ENCODE results near the gene JHY. TPM values are rescaled to one million over a fixed set of nuclear protein-coding genes. Genes with fewer than 3 reads are reported as not detected.
A peak's percentile ranks its signal among the peaks of the same experiment; 100 is the strongest.

JHY gene
- total RNA-seq, 2 donors from 2014 or later, result 4.1 to 6.7 TPM

DNA sequence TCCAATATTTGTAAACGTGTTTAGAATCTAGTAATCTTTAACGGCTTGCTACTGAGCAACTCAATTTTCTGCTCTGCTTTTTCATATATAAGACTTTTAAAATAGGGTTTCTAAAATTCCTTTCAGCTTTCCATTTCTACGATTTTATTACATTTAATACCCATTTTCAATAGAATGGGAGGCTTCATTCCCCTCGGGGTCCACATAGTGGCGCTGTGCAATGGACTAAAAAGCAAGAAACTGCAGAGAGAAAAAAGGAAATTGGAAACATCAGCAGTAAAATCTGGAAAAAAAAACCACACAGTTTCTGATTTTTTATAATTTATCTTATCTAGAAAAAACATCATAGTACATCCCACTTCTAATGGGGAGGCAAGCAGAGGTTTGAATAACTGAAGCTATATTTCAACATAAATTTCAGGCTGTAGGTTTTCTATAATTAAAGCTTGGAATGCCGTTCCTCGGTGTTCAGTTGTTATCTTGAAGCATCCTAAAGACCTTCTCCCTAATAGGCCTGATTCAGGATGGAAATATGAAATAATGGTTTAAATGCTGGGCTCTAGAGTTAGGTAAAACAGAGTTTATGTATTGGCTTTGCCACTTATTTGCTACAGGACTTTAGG lies 18.7 kb upstream of the JHY start:
- intact Hi-C loops (cut with DNase I), result loop anchor here in 1 of 2 donors (10.0 kb wide), 1 partner anchor 151 kb away; no protein-coding TSS in a partner anchor
- no peak for DNase-seq (ENCODE audit: low spot score)

DNA sequence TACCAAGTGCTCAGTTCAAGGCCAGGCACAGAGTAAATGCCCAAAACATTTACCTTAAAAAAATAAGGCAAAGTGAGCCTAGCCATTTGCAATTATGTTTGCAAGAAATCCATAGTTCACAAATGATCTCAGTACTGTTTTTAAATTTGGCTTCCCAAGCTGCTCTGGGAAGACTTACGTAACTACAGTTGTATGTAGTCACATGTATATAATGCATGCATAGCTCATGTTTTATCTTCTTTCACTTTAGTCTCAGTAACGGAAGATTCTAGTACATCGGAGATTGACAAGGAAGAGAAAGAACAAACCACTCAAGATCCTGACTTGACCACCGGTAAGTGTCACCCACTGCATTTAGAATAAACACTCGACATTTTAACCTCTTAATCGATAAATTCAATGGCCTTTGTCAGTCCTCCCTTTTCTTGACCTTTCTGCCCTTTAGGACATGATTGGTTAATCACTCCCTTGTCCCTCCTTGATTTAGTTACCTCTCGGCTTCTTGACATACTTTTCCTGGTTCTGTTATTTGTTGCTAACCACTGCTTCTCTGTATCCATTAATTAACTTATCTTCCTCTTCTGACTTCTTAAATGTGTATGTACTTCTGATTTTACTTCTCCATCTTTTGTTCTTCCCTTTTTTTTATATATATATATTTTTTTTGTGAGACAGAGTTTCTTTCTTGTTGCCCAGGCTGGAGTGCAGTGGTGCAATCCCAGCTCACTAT lies 18.0 kb upstream of the JHY start:
- intact Hi-C loops (cut with DNase I), result loop anchor here in 1 of 2 donors (10.0 kb wide), 1 partner anchor 150 kb away; no protein-coding TSS in a partner anchor

DNA sequence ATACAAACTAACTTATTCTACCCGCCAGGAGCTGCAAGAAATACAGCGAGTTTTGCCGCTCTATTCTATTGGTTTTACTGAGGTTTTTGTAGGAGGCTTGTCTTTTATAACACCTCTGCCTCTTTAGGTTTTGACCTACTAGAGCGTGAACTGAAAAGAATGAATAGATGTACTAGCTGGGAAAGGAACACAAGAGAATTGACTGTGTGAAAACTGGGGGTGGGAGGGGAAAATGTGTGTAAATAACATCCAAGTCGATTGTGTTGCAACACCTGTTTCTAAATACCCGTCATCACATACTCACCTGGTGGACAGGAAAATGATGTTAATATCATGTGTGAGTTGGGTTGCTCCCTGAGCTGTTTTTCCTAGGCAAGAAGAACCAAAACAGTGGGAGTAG lies 12.9 kb upstream of the JHY start:
- no peak for DNase-seq (ENCODE audit: low spot score)
- intact Hi-C loops (cut with DNase I), result loop anchor here in 1 of 2 donors (10.0 kb wide), 1 partner anchor 145 kb away; no protein-coding TSS in a partner anchor

More for the DNA sequence above, 18.0 kb upstream of the JHY start:
- DNase-seq (ENCODE audit: low spot score), result no peak

DNA sequence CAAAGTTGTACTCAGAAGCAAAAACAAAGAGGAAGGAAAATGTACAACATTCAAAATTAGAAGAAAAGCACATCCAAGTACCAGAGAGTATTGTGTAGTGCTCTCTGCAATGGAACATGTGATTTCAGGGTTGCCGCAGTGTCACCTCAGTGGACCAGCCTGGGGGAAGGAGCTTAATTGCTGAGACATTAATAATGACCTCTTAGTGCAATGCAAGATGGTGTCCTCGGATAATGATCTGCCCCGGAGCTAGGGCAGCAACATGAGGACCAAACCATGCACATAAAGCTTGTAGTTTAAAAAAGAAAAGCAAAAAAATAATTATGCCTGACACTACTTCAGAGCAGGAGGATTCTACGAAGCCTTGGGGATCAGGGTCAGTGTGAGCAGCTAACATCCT lies 11.3 kb upstream of the JHY start:
- no peak for DNase-seq (ENCODE audit: low spot score)
- intact Hi-C loops (cut with DNase I), result no loop called here

DNA sequence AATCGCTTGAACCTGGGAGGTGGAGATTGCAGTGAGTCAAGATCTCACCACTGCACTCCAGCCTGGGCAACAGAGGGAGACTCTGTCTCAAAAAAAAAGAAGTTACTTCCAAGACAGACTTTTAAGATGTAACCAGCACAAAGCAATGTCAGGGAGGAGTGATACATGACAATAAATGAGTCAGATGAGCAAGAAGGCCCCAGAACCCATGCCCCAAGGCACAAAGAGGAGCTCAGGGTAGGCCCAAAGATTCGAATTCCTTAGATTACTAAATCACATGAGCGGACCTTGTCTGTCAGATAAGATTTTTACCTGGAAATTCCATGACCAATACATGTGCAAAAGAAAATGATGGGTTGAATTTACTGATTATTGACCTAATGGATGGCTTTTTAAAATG lies 10.5 kb upstream of the JHY start:
- intact Hi-C loops (cut with DNase I), result no loop called here
- DNase-seq (ENCODE audit: low spot score), result no peak

DNA sequence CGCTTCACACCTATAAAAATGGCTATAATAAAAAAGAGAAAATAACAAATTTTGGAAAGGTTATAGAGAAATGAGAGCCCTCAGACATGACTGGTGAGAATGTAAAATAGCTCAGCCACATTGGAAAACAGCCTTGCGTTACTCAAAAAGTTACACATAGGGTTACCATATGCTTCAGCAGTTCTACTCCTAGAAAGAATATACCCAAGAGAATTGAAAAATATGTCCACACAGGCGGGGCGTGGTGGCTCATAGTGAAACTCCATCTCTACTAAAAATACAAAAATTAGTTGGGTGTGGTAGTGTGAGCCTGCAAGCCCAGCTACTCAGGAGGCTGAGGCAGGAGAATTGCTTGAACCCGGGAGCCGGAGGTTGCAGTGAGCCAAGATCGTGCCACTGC lies 7.6 kb upstream of the JHY start:
- DNase-seq (ENCODE audit: low spot score), result no peak
- intact Hi-C loops (cut with DNase I), result no loop called here

DNA sequence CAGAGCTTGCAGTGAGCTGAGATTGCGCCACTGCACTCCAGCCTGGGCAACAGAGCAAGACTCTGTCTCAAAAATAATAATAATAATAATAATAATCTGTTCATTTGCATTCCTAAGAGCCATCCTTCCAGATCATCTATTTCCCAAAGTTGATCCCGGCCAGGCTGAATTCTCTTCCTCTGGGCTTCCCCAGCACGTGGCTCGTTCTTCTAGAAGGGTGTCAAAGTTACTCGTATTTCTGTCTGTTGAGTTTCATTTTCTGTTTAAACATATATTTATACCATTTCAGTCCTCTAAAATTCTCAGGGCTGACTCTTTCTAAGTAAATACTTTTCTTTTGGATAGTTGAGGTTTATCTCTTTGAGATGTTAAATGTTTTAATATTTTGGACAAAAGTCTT lies 4.8 kb upstream of the JHY start:
- intact Hi-C loops (cut with DNase I), result no loop called here

DNA sequence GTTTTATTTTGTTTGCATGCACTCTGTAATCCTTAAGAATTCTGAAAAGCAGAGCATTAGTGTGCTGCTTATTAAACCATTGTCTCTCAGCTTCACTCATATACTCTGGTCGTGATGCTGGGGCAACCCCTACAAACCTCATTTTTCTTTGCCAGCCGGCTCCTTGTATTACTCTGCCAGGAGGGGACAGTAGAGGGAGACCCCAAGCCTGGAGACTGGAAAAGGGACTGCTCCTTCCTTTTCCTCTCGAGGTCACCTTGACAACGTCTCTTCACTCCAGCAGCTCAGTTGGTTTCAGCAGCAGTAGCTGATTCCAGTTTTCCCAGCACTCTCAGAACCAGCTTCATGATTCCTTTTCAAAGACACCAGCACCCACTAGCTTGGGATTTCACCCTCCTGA lies 2.8 kb upstream of the JHY start:
- intact Hi-C loops (cut with DNase I), result loop anchor here in 1 of 2 donors (10.0 kb wide), 1 partner anchor 145 kb away; no protein-coding TSS in a partner anchor

More for the DNA sequence above, 4.8 kb upstream of the JHY start:
- DNase-seq (ENCODE audit: low spot score), result no peak

DNA sequence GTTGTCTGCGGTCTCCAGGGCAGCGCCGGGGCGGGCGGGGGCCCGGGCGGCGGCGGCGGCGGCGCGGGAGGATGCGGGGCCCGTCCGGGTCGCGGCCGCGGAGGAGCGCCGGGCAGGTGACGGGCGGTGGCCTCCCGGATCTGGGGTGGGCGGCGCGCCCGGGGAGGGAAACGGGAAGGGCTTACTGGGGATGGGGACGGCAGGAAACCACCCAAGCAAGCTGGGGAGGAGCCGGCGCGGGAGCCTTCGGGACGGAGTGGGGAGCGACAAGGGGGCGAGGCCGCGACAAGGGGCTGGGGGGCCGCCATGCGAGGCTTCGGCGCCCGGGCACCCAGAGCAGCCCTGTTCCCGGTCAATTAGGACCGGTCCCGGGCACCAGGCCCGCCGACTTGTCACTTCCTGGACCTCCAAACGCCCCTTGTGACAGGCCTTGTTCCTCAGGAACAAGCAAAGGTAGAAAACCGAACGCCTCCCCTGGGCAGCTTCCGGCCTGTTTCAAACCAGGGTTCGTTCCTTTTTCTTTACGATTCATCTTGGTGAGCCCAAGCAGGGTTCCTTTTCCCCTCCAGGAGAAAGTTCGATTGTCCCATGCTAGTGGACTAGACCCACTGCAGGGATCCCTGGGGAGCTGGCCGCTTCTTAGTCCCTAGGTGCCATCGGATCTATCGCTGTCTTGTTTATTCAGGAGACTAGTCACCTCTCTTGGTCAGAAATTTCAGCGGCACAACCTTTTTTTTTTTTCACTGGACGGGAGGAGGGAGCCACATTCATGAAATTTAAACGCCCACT lies 492 bp downstream of the JHY start:
- DNase-seq (ENCODE audit: low spot score), result peak; percentile 83
- intact Hi-C loops (cut with DNase I), result loop anchor here in 1 of 2 donors (10.0 kb wide), 1 partner anchor 142 kb away; no protein-coding TSS in a partner anchor

More for the DNA sequence above, 2.8 kb upstream of the JHY start:
- DNase-seq (ENCODE audit: low spot score), result no peak

DNA sequence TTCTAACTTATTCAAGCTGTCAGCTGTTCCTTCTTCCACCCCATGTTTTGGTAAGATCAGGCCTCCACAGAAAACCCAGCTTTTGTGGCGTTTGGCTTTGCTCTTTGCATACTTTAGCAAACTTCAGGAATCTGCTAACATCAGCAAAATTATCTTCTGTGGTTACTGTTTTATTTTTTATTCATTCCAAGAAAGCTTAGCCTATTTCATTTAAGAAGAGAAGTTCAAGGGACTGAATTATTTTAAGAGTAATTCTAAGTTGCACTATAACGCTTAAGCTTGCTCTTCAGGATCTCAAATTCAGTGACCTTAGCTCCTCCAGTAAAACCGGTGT lies 1.1 kb downstream of the JHY start:
- intact Hi-C loops (cut with DNase I), result loop anchor here in 1 of 2 donors (10.0 kb wide), 1 partner anchor 141 kb away; no protein-coding TSS in a partner anchor

DNA sequence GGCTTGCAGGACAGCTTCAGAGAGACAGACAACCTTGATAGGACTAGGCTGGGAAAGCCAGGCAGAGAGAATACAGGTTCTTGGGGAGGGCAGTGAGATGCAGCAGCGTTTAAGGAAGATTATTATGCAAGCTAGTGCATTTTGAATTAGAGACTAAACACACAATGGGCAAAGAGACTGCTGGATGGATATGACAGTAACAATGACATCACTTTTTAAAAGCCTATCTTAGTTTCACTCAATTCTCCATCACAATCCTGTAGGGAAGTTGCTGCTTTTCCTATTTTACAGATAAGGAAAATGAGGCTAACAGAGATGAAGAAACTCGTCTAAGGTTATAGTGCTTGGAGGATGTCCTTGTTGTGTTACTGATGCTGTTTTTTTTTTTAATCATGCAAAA lies 5.6 kb downstream of the JHY start:
- intact Hi-C loops (cut with DNase I), result loop anchor here in 1 of 2 donors (10.0 kb wide), 1 partner anchor 137 kb away; no protein-coding TSS in a partner anchor
- no peak for DNase-seq (ENCODE audit: low spot score)

More for the DNA sequence above, 1.1 kb downstream of the JHY start:
- DNase-seq (ENCODE audit: low spot score), result no peak

DNA sequence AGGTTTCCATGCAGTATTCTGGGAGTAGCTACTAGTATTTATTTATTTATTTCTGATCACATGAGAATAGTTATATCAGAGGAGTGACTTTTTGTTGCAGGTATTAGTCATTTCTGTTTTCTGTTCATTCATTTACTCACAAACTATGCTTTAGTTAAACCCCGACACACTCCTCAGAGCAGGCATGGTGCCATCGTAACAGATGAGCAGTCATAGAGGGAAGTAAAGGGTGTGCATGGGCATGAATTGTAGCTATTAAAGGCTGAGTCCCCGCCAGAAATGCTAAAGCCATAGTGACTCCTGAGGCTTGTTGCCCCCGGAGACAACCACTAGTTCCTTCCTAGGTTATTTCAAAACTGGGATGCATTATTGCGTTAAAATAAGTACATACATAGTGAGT lies 10.6 kb downstream of the JHY start:
- intact Hi-C loops (cut with DNase I), result no loop called here

DNA sequence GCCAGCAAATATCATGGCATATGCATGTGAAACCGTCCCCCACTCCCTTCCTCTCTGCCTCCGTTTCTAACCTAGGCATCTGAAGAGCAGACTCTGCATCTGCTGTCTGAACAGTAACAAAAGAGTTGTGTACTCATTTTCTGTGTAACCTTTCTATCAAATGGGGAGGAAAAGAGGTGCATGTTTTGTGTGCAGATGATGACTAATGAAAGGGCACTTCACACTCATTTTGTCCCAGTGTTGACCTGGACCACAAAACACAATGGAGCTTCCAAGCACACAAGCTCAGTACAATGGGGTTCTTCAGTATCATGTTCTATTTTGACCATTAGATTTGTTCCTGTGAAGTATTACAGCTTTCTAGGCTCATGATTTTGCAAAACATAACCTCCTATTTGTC lies 13.0 kb downstream of the JHY start:
- intact Hi-C loops (cut with DNase I), result no loop called here
- DNase-seq (ENCODE audit: low spot score), result no peak

More for the DNA sequence above, 10.6 kb downstream of the JHY start:
- no peak for DNase-seq (ENCODE audit: low spot score)

DNA sequence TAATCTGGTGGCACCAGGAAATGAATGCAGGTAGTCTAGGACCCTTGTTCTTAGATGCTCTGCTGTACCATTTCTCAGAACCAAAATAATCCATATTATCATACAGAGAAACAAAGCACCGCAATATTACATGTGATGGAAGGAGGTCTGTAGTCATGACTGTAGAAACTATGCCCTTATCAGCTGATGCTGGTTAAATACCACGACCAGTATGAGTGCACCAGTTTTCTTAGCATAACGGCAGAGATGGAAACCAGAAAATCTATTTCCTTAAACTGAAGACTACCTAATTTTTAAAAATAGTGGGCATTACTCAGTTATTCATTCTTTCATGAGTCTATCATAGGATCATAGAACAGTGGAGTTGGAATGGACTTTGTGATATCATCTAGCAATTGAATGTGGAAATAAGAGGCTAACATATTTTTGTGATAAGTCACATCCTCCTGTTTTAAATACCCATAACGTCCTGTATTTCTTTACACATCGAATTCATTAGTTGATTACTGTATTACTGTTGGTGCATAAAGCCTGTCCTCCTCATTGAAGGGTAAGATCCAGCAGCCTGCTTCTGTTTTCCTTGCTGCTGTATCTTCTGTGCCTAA lies 15.1 kb downstream of the JHY start:
- no peak for DNase-seq (ENCODE audit: low spot score)
- intact Hi-C loops (cut with DNase I), result no loop called here

DNA sequence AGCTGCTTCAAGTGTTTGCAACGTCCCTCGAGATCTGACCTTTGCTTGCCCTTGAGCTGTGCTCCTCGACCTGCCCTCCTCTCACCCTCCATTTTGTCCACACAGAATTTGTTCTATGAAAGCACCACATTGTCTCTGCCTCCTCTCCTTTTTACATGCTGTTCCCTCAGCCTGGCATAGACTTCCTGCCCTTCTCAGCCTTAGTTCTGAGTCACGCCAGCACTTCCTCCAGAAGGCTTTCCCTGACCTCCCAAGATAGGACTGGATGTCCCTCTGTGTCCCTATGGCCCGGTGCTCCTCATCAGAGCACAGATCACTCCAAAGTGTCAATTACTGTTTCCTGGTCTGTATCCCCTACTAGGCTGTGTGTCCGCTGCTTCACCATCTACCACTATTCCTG lies 16.2 kb downstream of the JHY start:
- DNase-seq (ENCODE audit: low spot score), result no peak

DNA sequence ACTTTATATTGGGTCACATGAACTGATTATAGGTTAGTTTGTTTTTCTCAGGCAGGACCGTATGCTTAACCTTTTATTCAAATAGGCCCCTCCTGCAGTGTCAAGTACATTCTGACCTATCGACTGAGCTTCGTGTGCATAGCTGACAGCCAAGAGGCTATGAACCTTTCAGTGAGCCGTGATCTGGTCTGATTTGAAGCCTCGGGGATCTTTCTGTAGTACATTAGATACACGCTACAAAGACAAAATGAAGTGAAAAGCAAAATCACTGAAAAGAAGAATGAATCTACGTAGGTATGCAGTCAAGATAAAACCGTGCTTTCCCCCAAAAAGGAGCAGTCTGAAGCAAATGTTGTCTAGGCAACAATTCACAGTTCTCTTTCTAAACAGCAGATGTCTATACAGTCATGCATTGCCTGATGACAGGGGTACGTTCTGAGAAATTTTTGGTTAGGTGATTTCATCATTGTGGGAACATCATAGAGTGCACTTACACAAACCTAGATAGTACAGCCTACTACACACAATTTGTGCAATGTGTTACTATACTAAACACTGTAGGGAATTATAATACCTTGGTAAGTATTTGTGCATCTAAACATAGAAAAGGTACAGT lies 18.1 kb downstream of the JHY start:
- intact Hi-C loops (cut with DNase I), result no loop called here
- no peak for DNase-seq (ENCODE audit: low spot score)

More for the DNA sequence above, 16.2 kb downstream of the JHY start:
- intact Hi-C loops (cut with DNase I), result no loop called here

DNA sequence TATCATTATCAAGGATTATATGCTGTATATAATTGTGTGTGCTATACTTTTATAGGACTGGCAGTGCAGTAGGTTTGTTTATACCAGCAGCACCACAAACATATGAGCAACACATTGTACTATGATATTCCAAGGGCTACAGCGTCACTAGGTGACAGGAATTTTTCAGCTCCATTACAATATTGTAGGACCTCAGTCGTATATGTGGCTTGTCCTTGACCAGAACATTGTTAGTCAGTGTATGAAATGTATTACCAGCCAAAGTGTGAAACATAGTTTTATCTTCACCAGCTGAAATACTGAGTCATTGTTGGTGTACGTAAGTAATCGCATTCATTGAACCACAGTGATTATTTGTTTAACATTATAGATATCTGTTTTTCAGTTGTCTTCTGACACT lies 20.4 kb downstream of the JHY start:
- intact Hi-C loops (cut with DNase I), result no loop called here

DNA sequence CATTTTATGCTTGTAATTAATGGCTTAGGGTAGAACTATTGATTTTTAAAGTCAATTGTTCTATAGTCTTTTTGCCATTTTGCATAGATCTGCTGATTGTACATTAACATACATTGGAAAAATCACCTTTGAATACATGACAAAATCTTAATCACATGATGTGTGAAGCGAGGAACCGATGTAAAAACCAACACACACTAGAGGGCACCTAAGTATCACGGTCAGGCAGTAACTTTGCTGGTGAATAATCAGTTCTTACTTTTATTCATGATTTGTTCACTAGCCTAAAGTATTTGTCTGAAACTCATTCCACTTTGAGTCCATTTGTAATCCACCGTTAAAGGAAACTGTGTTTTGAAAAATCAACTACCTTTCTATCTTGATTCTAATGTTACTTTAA lies 28.2 kb downstream of the JHY start:
- intact Hi-C loops (cut with DNase I), result no loop called here
- DNase-seq (ENCODE audit: low spot score), result no peak

More for the DNA sequence above, 20.4 kb downstream of the JHY start:
- no peak for DNase-seq (ENCODE audit: low spot score)

DNA sequence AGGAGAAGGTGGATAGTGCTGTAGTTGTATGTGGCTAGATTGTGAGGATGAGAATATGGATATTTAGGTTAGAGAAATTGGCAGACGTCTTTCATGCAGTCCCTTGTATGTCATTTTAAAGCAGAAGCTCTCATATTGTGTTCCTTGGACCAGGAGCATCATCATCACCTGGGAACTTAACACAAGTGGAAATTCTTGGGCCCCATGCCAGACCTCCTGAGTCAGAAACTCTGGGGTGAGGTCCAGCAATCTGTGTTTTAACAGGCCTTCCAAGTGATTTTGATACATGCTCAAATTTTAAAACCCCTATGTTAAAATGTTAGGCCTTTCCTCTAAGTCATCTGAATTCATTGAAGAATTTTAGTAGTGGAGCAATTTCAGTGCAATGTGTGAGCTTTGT lies 34.8 kb downstream of the JHY start:
- no peak for DNase-seq (ENCODE audit: low spot score)
- intact Hi-C loops (cut with DNase I), result no loop called here
